Colonic mucosa (tissue), 4 donors: ENCODE measurements around the gene SH3GL2. TPM values are rescaled to one million over a fixed set of nuclear protein-coding genes. Genes with fewer than 3 reads are reported as not detected.

ENCODE experiments used
- DNase-seq: peaks from one replicate; pipeline ENCODE4 v3.0.0-alpha.2; 2020
- H3K27ac ChIP-seq: fragments of 200-600 bp; one replicate; pipeline ENCODE4 v1.8.0; 2021
- H3K27me3 ChIP-seq: fragments of 200-600 bp; one replicate; pipeline ENCODE4 v1.8.0; 2021
- H3K36me3 ChIP-seq: fragments of 200-600 bp; one replicate; pipeline ENCODE4 v1.8.0; 2021
- H3K4me1 ChIP-seq: fragments of 200-600 bp; one replicate; pipeline ENCODE4 v1.8.0; 2021; ENCODE audit warnings: mild to moderate bottlenecking
- H3K4me3 ChIP-seq: fragments of 200-600 bp; one replicate; pipeline ENCODE4 v1.8.0; 2021
- H3K9ac ChIP-seq, 2 donors: one replicate each; pipeline ENCODE4 v1.7.0; 2013; ENCODE audit warnings: control low read depth in 2 of 2, low read depth in 2 of 2, low read length in 2 of 2
- H3K9me3 ChIP-seq: fragments of 200-600 bp; one replicate; pipeline ENCODE4 v1.8.0; 2021
- CTCF ChIP-seq: fragments of 200-600 bp; IDR thresholded peaks from one replicate; pipeline ENCODE4 v1.8.0; 2022; ENCODE audit warnings: antibody characterized with exemption, mild to moderate bottlenecking
- intact Hi-C: fragments of 100-400 bp; cut with DNase I; formaldehyde crosslinking; loops from one replicate; pipeline ENCODE4 v1.14.1; 2022
- total RNA-seq, 2 donors: library from RNA; stranded (reverse); fragmentation: NEBNext Ultra II Directional in 1 of 2; extraction: Animal tissue kit (Norgen Biotek cat#: 25700) in 1 of 2; gene quantifications; one replicate each; pipeline ENCODE4 v1.2.1, GENCODE V29; 2021
- donor health status: healthy.
- donor health status: DM: no; HTN: no; CAD: no.
- donor health status: DM: no; HTN: no; CAD: no.

The SH3GL2 gene
- 1 to 10 TPM; 1.1 TPM for total RNA-seq

DNA sequence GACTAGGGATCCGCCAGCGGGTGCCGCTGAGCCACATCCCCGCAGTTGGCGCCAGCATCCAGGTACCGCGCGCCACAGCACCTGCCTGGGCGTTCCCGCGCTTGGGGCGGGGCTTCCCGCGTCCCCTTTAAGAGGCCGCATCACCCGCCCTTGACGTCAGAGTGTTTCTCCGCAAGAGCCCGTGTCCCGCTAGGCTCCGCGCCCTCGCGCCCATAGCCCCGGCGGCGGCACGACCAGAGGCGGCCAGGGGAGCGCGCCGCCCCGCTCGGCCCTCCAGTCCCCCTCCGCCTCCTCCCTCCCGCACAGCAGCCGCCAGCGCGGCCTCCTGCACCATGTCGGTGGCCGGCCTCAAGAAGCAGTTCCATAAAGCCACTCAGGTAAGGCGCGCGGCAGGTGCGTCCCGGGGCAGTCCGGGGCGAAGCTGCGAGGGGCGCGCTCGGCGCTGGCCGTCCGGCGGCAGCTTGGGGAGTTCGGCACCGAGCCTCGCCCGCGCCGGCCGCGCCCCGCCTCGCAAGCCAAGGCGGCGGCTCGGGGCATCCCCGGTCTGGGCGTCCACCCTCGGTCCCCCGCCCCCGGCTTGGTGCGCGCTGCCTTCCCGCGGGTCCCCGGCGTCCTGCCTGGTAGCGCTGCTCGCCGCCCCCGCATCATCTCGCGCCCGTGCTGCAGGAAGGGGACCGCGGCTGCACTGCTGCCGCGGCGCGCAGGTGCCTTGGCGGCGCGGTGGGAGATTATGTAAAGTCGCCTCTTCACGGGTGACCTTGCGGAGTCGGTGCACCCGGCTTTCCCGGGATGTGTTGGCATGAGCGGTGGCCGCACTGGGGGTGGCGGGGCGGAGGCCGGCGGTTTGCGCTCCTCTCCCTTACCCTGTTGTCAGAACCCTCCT, at the start of gene SH3GL2:
Gene SH3GL2, plus strand, starts transcription at position 156 of the 883 bp plus-strand sequence.
- H3K9ac ChIP-seq = peak within 1 kb of the TSS in 1 of 2 donors; percentile 35
- peak within 1 kb of the TSS; percentile 54 for H3K4me3 ChIP-seq
- H3K9me3 ChIP-seq = no peaks in the 10 kb centered on the region
- no peak within 1 kb of the TSS for H3K27ac ChIP-seq
- peaks cover 19% of the 10 kb centered on the region for H3K27me3 ChIP-seq
- H3K36me3 ChIP-seq = no peaks in the 10 kb centered on the region
- intact Hi-C loops = no loop called here
- TF ChIP-seq CTCF = no peak
- peak; percentile 74 for DNase-seq
- H3K4me1 ChIP-seq = peaks cover 4% of the 10 kb centered on the region

- H3K9ac ChIP-seq = no peak overlapping the region
- no peak overlapping the region for H3K27ac ChIP-seq
- peak; percentile 50 for DNase-seq
- TF ChIP-seq CTCF = peak; percentile 54
- no peaks in the 10 kb centered on the region for H3K4me1 ChIP-seq
- H3K9me3 ChIP-seq = no peaks in the 10 kb centered on the region
- no peaks in the 10 kb centered on the region for H3K36me3 ChIP-seq
- intact Hi-C loops = loop anchor here (2.0 kb wide), 1 partner anchor 267 kb away; no protein-coding TSS in a partner anchor
- no peak overlapping the region for H3K4me3 ChIP-seq
- H3K27me3 ChIP-seq = no peaks in the 10 kb centered on the region
These were observed 47.1 kb upstream of the SH3GL2 start for GRCh38 chr9:17531642-17532254.

DNA sequence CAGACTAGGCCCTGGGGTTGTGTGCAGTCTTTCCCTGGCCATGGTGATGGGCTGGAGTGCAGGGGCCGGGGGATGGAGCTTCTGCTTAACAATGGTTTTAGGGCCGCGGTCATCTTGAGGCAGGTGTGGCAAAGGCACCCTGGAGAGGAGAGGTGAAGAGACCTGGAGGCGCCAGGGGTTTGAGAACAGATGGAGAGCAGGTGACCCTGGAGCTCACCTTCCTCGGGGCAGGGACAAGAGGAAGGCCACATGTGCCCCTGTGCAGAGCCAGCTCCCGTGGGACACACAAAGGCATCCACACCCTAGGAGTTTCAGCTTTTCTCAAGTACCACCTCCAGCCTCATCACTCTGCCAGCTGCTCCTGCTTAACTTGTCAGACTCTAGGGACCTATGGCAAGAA, 46.4 kb upstream of the SH3GL2 start:
- H3K4me1 ChIP-seq = no peaks in the 10 kb centered on the region
- no peaks in the 10 kb centered on the region for H3K9me3 ChIP-seq
- DNase-seq = no peak
- H3K4me3 ChIP-seq = no peak overlapping the region
- no peak overlapping the region for H3K9ac ChIP-seq
- TF ChIP-seq CTCF = no peak
- no peaks in the 10 kb centered on the region for H3K27me3 ChIP-seq
- H3K27ac ChIP-seq = no peak overlapping the region
- H3K36me3 ChIP-seq = no peaks in the 10 kb centered on the region
- intact Hi-C loops = no loop called here

GRCh38 chr9:17535176-17535575, 43.7 kb upstream of the SH3GL2 start:
- Histone ChIP-seq H3K27me3 (no peaks in the 10 kb centered on the region), H3K4me1 (no peaks in the 10 kb centered on the region), H3K9me3 (no peaks in the 10 kb centered on the region), H3K9ac (no peak overlapping the region), H3K27ac (no peak overlapping the region), H3K36me3 (no peaks in the 10 kb centered on the region), H3K4me3 (no peak overlapping the region)
- DNase-seq = no peak
- intact Hi-C loops = no loop called here
- no peak for TF ChIP-seq CTCF

DNA sequence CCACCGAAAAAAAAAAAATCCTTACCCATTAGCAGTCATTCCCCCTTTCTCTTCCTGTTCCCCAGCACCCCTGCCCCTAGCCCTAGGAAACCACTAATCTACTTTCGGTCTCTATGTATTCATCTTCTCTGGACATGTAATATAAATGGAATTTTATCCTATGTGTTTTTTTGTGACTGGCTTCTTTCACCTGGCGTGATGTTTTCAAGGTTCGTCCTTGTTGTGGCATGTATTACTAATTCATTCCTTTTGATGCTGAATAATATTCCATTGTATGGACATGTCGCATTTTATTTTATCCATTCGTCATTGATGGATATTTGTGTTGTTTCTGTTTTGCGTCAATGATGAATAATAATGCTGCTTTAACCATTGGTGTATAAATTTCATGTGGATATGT, 42.8 kb upstream of the SH3GL2 start:
- Histone ChIP-seq H3K4me3 (no peak overlapping the region), H3K27me3 (no peaks in the 10 kb centered on the region), H3K36me3 (no peaks in the 10 kb centered on the region), H3K27ac (no peak overlapping the region), H3K9ac (no peak overlapping the region), H3K4me1 (no peaks in the 10 kb centered on the region), H3K9me3 (no peaks in the 10 kb centered on the region)
- TF ChIP-seq CTCF = no peak
- intact Hi-C loops = no loop called here
- DNase-seq = no peak
